H9 (cell line): ENCODE data around the gene LRRC8E. TPM values are rescaled to one million over a fixed set of nuclear protein-coding genes. Genes with fewer than 3 reads are reported as not detected.

Experiments
- DNase-seq: peaks from one replicate; pipeline ENCODE4 v3.0.0-alpha.2; 2017
- H2AFZ ChIP-seq: one replicate; pipeline ENCODE4 v1.6.1; 2013; ENCODE audit warnings: mild to moderate bottlenecking, low read length, control low read depth, moderate library complexity
- H2AK5ac ChIP-seq: 2 replicates; pipeline ENCODE4 v1.6.1; 2013; ENCODE audit warnings: low read length, control low read depth, mixed read lengths; ENCODE audit not compliant: insufficient read length
- H2BK120ac ChIP-seq: one replicate; pipeline ENCODE4 v1.6.1; 2013; ENCODE audit warnings: low read depth, mild to moderate bottlenecking, low read length, control low read depth, inconsistent platforms; ENCODE audit not compliant: poor library complexity, severe bottlenecking
- H2BK12ac ChIP-seq: 2 replicates; pipeline ENCODE4 v1.6.1; 2013; ENCODE audit warnings: low read length, control low read depth, mixed read lengths, low read depth; ENCODE audit not compliant: insufficient read length
- H2BK15ac ChIP-seq: 2 replicates; pipeline ENCODE4 v1.6.1; 2013; ENCODE audit warnings: low read depth, low read length, control low read depth
- H2BK20ac ChIP-seq: one replicate; pipeline ENCODE4 v1.6.1; 2013; ENCODE audit warnings: low read depth, mild to moderate bottlenecking, low read length, control low read depth, inconsistent platforms; ENCODE audit not compliant: poor library complexity, severe bottlenecking
- H2BK5ac ChIP-seq: 2 replicates; pipeline ENCODE4 v1.6.1; 2013; ENCODE audit warnings: low read length, control low read depth, mixed read lengths; ENCODE audit not compliant: insufficient read length
- H3K14ac ChIP-seq: 2 replicates; pipeline ENCODE4 v1.6.1; 2013; ENCODE audit warnings: low read length, control low read depth; ENCODE audit not compliant: insufficient read depth
- H3K18ac ChIP-seq: 2 replicates; pipeline ENCODE4 v1.6.1; 2013; ENCODE audit warnings: low read depth, mild to moderate bottlenecking, mixed read lengths, low read length, control low read depth; ENCODE audit not compliant: insufficient read length
- H3K23ac ChIP-seq: 2 replicates; pipeline ENCODE4 v1.6.1; 2013; ENCODE audit warnings: low read length, control low read depth, mixed read lengths, low read depth; ENCODE audit not compliant: insufficient read length
- H3K23me2 ChIP-seq: 2 replicates; pipeline ENCODE4 v1.6.1; 2013; ENCODE audit warnings: low read depth, mild to moderate bottlenecking, mixed read lengths, low read length, control low read depth; ENCODE audit not compliant: insufficient read length, poor library complexity, severe bottlenecking
- H3K27ac ChIP-seq: 2 replicates; pipeline ENCODE4 v1.5.1; 2013; ENCODE audit warnings: low read length, control low read depth, mixed read lengths, low read depth; ENCODE audit not compliant: insufficient read length
- H3K27me3 ChIP-seq: 2 replicates; pipeline ENCODE4 v1.6.1; 2013; ENCODE audit warnings: low read length, control low read depth, inconsistent platforms; ENCODE audit not compliant: insufficient read depth
- H3K4ac ChIP-seq: 2 replicates; pipeline ENCODE4 v1.6.1; 2013; ENCODE audit warnings: low read depth, mild to moderate bottlenecking, control low read depth, inconsistent platforms, low read length, moderate library complexity
- H3K4me1 ChIP-seq: 2 replicates; pipeline ENCODE4 v1.6.1; 2013; ENCODE audit warnings: low read length, control low read depth, inconsistent platforms; ENCODE audit not compliant: insufficient read depth
- H3K4me2 ChIP-seq: 2 replicates; pipeline ENCODE4 v1.6.1; 2013; ENCODE audit warnings: low read length, control low read depth, mixed read lengths; ENCODE audit not compliant: insufficient read length, insufficient read depth
- H3K56ac ChIP-seq: 2 replicates; pipeline ENCODE4 v1.6.1; 2013; ENCODE audit warnings: low read depth, mild to moderate bottlenecking, mixed read lengths, low read length, control low read depth; ENCODE audit not compliant: insufficient read length
- H3K79me1 ChIP-seq: 2 replicates; pipeline ENCODE4 v1.6.1; 2013; ENCODE audit warnings: low read depth, mild to moderate bottlenecking, moderate library complexity, low read length, control low read depth, inconsistent platforms; ENCODE audit not compliant: insufficient read depth, poor library complexity, severe bottlenecking
- H3K79me2 ChIP-seq: 2 replicates; pipeline ENCODE4 v1.6.1; 2013; ENCODE audit warnings: low read length, control low read depth, inconsistent platforms; ENCODE audit not compliant: insufficient read depth
- H3K9ac ChIP-seq: 2 replicates; pipeline ENCODE4 v1.6.1; 2013; ENCODE audit warnings: low read length, control low read depth, mixed read lengths; ENCODE audit not compliant: insufficient read length; ENCODE audit errors: extremely low read depth
- H3K9me3 ChIP-seq: one replicate; pipeline ENCODE4 v1.6.1; 2013; ENCODE audit warnings: low read depth, low read length, inconsistent platforms; ENCODE audit not compliant: control insufficient read depth
- H3T11ph ChIP-seq: one replicate; pipeline ENCODE4 v1.6.1; 2013; ENCODE audit warnings: mild to moderate bottlenecking, low read length, control low read depth, inconsistent platforms
- H4K20me1 ChIP-seq: one replicate; pipeline ENCODE4 v1.6.1; 2013; ENCODE audit not compliant: control insufficient read depth, insufficient read length, insufficient read depth
- H4K5ac ChIP-seq: 2 replicates; pipeline ENCODE4 v1.6.1; 2013; ENCODE audit warnings: low read depth, mild to moderate bottlenecking, mixed read lengths, low read length, control low read depth; ENCODE audit not compliant: insufficient read length
- H4K8ac ChIP-seq: replicated peaks from 2 replicates; pipeline ENCODE4 v1.6.1; 2013; ENCODE audit warnings: low read length, control low read depth, mixed read lengths, low read depth; ENCODE audit not compliant: insufficient read length
- H4K91ac ChIP-seq: 2 replicates; pipeline ENCODE4 v1.6.1; 2013; ENCODE audit warnings: low read depth, mild to moderate bottlenecking, moderate library complexity, mixed read lengths, low read length, control low read depth; ENCODE audit not compliant: insufficient read length
- H3K27ac Mint-ChIP-seq, 3 experiments: 2 replicates in 2 of 3; 3 replicates in 1 of 3; pipeline ENCODE4 v1.8.0; 2020 to 2021; ENCODE audit warnings: mixed read lengths in 3 of 3, mild to moderate bottlenecking in 1 of 3, moderate library complexity in 1 of 3
- H3K27me3 Mint-ChIP-seq: 2 replicates; pipeline ENCODE4 v1.8.0; 2021; ENCODE audit warnings: low read depth, mild to moderate bottlenecking, moderate library complexity, mixed read lengths
- H3K36me3 Mint-ChIP-seq, 3 experiments: 2 replicates in 2 of 3; 3 replicates in 1 of 3; pipeline ENCODE4 v1.8.0; 2020 to 2021; ENCODE audit warnings: low read depth in 3 of 3, mixed read lengths in 3 of 3; ENCODE audit not compliant: insufficient read depth in 1 of 3
- H3K4me1 Mint-ChIP-seq, 2 experiments: 2 replicates each; pipeline ENCODE4 v1.8.0; 2020; ENCODE audit warnings: mixed read lengths in 2 of 2
- H3K4me3 Mint-ChIP-seq, 2 experiments: 2 replicates in 1 of 2; 3 replicates in 1 of 2; pipeline ENCODE4 v1.8.0; 2020 to 2021; ENCODE audit warnings: mild to moderate bottlenecking in 2 of 2, mixed read lengths in 2 of 2, moderate library complexity in 1 of 2
- H3K9me3 Mint-ChIP-seq, 2 experiments: 2 replicates in 1 of 2; 3 replicates in 1 of 2; pipeline ENCODE4 v1.8.0; 2020; ENCODE audit warnings: mild to moderate bottlenecking in 2 of 2, mixed read lengths in 2 of 2, moderate library complexity in 1 of 2
- CTCF ChIP-seq: fragments of 200-600 bp; sonication (generic); conservative IDR thresholded peaks from 3 replicates; pipeline ENCODE4 v1.8.0; 2021; ENCODE audit warnings: antibody characterized with exemption, mild to moderate bottlenecking
- WGBS: extraction: QIAGEN DNeasy Blood & Tissue Kit; methylation state at CpG from one replicate; pipeline ENCODE4 v1.1.7; 2013; ENCODE audit warnings: missing lambda C conversion rate, low lambda C conversion rate, mixed read lengths; ENCODE audit not compliant: insufficient read length; ENCODE audit errors: extremely low coverage; 5-methylcytosine and 5-hydroxymethylcytosine counted together
- total RNA-seq: library from RNA; stranded (reverse); gene quantifications from 2 replicates; pipeline ENCODE4 v1.2.1, GENCODE V29; 2021

The LRRC8E gene
- total RNA-seq, 1 experiment from 2014 or later: 4.8 TPM

- Histone ChIP-seq H2BK15ac (no peak overlapping the region), H2AFZ (no peak overlapping the region), H4K8ac (no peak overlapping the region), H3K18ac (no peak overlapping the region), H3K9ac (no peak overlapping the region), H3K4me2 (peak overlapping the region; percentile 74), H3K79me2 (no peaks in the 10 kb centered on the region), H3K27ac (no peak overlapping the region), H3K23ac (no peak overlapping the region), H3K79me1 (no peaks in the 10 kb centered on the region), H4K5ac (no peak overlapping the region), H3K4ac (no peak overlapping the region), H2BK5ac (no peak overlapping the region), H3T11ph (no peak overlapping the region), H3K23me2 (peaks cover 17% of the 10 kb centered on the region), H3K56ac (no peak overlapping the region), H2BK120ac (no peak overlapping the region), H4K91ac (no peak overlapping the region), H2BK20ac (no peak overlapping the region), H3K9me3 (no peaks in the 10 kb centered on the region), H4K20me1 (no peaks in the 10 kb centered on the region), H3K14ac (no peak overlapping the region), H3K27me3 (peaks cover 16% of the 10 kb centered on the region; the same call in 1 of the 2 replicates), H2AK5ac (no peak overlapping the region), H2BK12ac (no peak overlapping the region), H3K4me1 (no peaks in the 10 kb centered on the region)
- Mint-ChIP-seq H3K9me3 (no peaks in the 10 kb centered on the region; a peak in 1 of 5 replicates), H3K27ac (no peak overlapping the region), H3K4me3 (peak overlapping the region; percentile 67 to 91), H3K4me1 (peaks cover 20 to 27% of the 10 kb centered on the region in 2 experiments), H3K36me3 (peaks cover 10 to 12% (median 11%) of the 10 kb centered on the region in 3 experiments; a peak in 6 of 7 replicates), H3K27me3 (peaks cover 57% of the 10 kb centered on the region)
- no peak for DNase-seq
- no peak for TF ChIP-seq CTCF
- no CpG with 5 or more reads among the region's 12 CpGs for WGBS
Observed at GRCh38 chr19:7916955-7917266, 28.6 kb downstream of the LRRC8E start.
